ENCODE measurements around the gene BSND.

GRCh38 chr1:54949053-54949452, 49.7 kb upstream of the BSND start:
- TF ChIP-seq CTCF (conservative IDR thresholded peaks at IDR 0.05; ENCODE audit: low read depth, low read length) = no peak
- TF ChIP-seq EZH2 (IDR thresholded peaks at IDR 0.05; ENCODE audit: borderline replicate concordance, low read depth, low read length, poor library complexity, severe bottlenecking) = no peak
